ENCODE data around the gene TDG.

DNA sequence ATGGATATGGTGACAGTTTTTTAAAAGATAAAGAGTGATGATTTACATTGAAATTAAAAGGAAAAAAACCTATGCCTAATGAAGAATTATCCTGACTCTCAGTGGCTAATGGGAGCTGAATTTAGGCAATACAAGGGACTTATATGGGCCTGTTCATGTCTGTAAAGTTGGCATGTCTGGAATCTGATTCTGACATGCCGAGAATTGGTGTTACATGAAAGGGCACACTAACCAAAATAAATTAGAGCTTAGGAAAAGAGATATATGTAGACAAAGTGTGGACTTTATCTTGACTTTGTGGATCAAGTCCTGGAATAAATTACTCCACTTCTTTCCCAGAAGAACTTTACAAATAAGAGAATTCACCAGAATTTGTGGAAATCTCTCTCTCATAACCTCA lies 1.1 kb downstream of the TDG start:
- TF ChIP-seq, protein P1, sequence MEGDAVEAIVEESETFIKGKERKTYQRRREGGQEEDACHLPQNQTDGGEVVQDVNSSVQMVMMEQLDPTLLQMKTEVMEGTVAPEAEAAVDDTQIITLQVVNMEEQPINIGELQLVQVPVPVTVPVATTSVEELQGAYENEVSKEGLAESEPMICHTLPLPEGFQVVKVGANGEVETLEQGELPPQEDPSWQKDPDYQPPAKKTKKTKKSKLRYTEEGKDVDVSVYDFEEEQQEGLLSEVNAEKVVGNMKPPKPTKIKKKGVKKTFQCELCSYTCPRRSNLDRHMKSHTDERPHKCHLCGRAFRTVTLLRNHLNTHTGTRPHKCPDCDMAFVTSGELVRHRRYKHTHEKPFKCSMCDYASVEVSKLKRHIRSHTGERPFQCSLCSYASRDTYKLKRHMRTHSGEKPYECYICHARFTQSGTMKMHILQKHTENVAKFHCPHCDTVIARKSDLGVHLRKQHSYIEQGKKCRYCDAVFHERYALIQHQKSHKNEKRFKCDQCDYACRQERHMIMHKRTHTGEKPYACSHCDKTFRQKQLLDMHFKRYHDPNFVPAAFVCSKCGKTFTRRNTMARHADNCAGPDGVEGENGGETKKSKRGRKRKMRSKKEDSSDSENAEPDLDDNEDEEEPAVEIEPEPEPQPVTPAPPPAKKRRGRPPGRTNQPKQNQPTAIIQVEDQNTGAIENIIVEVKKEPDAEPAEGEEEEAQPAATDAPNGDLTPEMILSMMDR (IDR thresholded peaks at IDR 0.05; ENCODE audit: low read depth, low read length) = no peak
- no peak for TF ChIP-seq EZH2phosphoT487 (IDR thresholded peaks at IDR 0.05; ENCODE audit: low read depth)
